ENCODE data around the gene CELA2A. TPM values are rescaled to one million over a fixed set of nuclear protein-coding genes. Genes with fewer than 3 reads are reported as not detected.
A peak's percentile ranks its signal among the peaks of the same experiment; 100 is the strongest.

The CELA2A gene
- 1 to 10 TPM in 3 of 4 donors, under 1 TPM in 1; 0.42 to 9.3 (median 1.5) TPM for total RNA-seq

GRCh38 chr1:15456313-15456954, at the start of gene CELA2A:
Gene CELA2A, plus strand, starts transcription at chr1:15456732. Its CDS starts 22 bp downstream, at chr1:15456754.
- Histone ChIP-seq H3K27ac (no peak within 1 kb of the TSS), H3K36me3 (no peaks in the 10 kb centered on the region), H3K4me1 (no peaks in the 10 kb centered on the region), H3K9me3 (no peaks in the 10 kb centered on the region), H3K27me3 (no peaks in the 10 kb centered on the region), H3K4me3 (no peak within 1 kb of the TSS)
- TF ChIP-seq POLR2A (IDR thresholded peaks at IDR 0.05) (no peak), CTCF (IDR thresholded peaks at IDR 0.05) (no peak), EP300 (IDR thresholded peaks at IDR 0.05) (no peak)
- DNase-seq (ENCODE audit: low spot score in 2 of 2) = no peak
- 81 to 93% methylated on average over 8 of the region's 8 CpGs for WGBS, 2 donors

DNA sequence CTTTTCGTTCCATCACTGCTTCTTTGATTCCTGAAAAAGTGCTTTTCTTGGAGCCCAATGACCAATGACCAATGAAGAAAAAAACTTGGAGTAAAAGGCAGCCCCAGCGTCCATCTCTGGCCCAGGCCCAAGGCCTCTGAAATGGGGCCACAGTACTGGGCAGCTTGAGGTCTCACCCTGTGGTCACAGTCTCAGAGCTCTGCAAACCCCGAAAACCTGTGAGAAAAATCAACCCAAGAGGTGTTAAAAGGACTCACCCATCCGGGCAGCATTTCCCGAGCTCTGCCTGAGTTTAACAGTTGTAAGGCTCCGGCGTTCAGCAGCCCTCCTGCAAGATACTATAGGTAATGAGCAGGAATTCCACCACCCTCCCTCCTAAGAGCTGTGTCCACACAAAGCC, 49.0 kb upstream of the CELA2A start:
- WGBS, 2 donors = 56 to 65% methylated on average over 7 of the region's 7 CpGs
- Histone ChIP-seq H3K9me3 (no peaks in the 10 kb centered on the region), H3K4me3 (no peak overlapping the region), H3K27ac (peak overlapping the region in 2 of 4 donors; percentile 70 to 77), H3K27me3 (no peaks in the 10 kb centered on the region), H3K4me1 (peaks cover 0 to 50% (median 19%) of the 10 kb centered on the region in 4 donors), H3K36me3 (no peaks in the 10 kb centered on the region)
- TF ChIP-seq POLR2A (IDR thresholded peaks at IDR 0.05) (no peak), CTCF (IDR thresholded peaks at IDR 0.05) (no peak), EP300 (IDR thresholded peaks at IDR 0.05) (no peak)
- no peak for DNase-seq (ENCODE audit: low spot score in 2 of 2)

DNA sequence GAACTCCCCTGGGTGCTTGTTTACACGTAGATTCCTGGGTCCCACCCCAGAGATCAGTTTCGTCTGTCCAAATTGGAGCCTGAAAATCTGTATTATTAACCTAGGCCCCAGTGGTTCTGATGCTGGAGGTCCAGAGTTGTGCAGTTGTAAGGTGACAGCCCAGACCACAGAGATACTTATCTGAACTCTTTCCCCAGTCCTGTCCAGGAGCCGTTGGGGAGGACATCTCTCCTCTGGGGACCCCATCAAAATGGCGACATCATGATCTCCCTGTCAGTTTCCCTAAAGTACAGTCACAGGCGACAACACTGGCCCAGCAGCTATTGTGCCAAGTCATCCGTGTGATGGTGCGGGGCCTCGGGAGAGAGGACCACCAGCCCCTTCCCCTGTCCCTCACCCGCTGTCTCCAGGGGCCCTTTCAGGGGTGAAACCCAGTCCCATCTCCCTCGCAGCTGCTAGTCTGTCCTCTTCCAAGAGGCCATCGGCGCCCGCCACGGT, 47.6 kb upstream of the CELA2A start:
- WGBS, 2 donors = 27 to 40% methylated on average over 11 to 14 of the region's 14 CpGs
- H3K4me1 ChIP-seq = peaks cover 0 to 60% (median 20%) of the 10 kb centered on the region in 4 donors

GRCh38 chr1:15409388-15410222, 46.9 kb upstream of the CELA2A start, which contains the start of gene EFHD2:
Gene EFHD2, plus strand, starts transcription at chr1:15409888. Its CDS starts 84 bp downstream, at chr1:15409972.
- Histone ChIP-seq H3K4me3 (peak within 1 kb of the TSS; percentile 66 to 98 (median 79)), H3K36me3 (no peaks in the 10 kb centered on the region), H3K27me3 (no peaks in the 10 kb centered on the region), H3K9me3 (no peaks in the 10 kb centered on the region), H3K27ac (peak within 1 kb of the TSS; percentile 10 to 92 (median 80)), H3K4me1 (peaks cover 0 to 66% (median 20%) of the 10 kb centered on the region in 4 donors)
- WGBS, 2 donors = 1 to 3% methylated on average over 17 to 21 of the region's 99 CpGs
- peak in 1 of 2 donors; percentile 43 for TF ChIP-seq EP300 (IDR thresholded peaks at IDR 0.05)
- peak; percentile 36 to 85 for TF ChIP-seq POLR2A (IDR thresholded peaks at IDR 0.05)
- TF ChIP-seq CTCF (IDR thresholded peaks at IDR 0.05) = peak in 2 of 5 experiments; percentile 18 to 28
- DNase-seq (ENCODE audit: low spot score in 2 of 2) = peak; percentile 74 to 75

More for the DNA sequence above, 47.6 kb upstream of the CELA2A start:
- Histone ChIP-seq H3K27ac (peak overlapping the region; percentile 10 to 92 (median 80)), H3K36me3 (no peaks in the 10 kb centered on the region), H3K27me3 (no peaks in the 10 kb centered on the region), H3K9me3 (no peaks in the 10 kb centered on the region), H3K4me3 (peak overlapping the region; percentile 66 to 98 (median 79))
- DNase-seq (ENCODE audit: low spot score in 2 of 2) = no peak
- TF ChIP-seq EP300 (IDR thresholded peaks at IDR 0.05) (no peak), CTCF (IDR thresholded peaks at IDR 0.05) (no peak), POLR2A (IDR thresholded peaks at IDR 0.05) (no peak)

All from tibial nerve (tissue), 4 donors.